HEK293 (cell line): ENCODE results near the gene CCR9.

Experiments
- CTCF ChIA-PET: fragments of 350-600 bp; formaldehyde crosslinking; extraction: SDS; loops from one replicate; lab custom pipeline; 2021; ENCODE audit warnings: antibody characterized with exemption; lab: Yijun Ruan, JAX
- POLR2A ChIA-PET: fragments of 300-600 bp; formaldehyde crosslinking; extraction: SDS; loops from one replicate; lab custom pipeline; 2020; ENCODE audit warnings: antibody characterized with exemption, inconsistent platforms; lab: Yijun Ruan, JAX
- H3K27ac ChIP-seq: fragments of 200-500 bp; sonication (Bioruptor generic); 2 replicates; pipeline ENCODE4 v1.5.1; 2014; ENCODE audit warnings: low read depth, low read length, control low read depth, inconsistent platforms; ENCODE audit errors: extremely low read depth
- H3K36me3 ChIP-seq, 2 experiments: fragments of 200-500 bp in 1 of 2; sonication (Bioruptor generic) in 1 of 2; 1 replicate in 1 of 2; 2 replicates in 1 of 2; pipeline ENCODE4 v1.5.1; 2014 to 2017; ENCODE audit warnings: inconsistent platforms in 2 of 2, low read length in 2 of 2; ENCODE audit not compliant: control insufficient read depth in 2 of 2, insufficient read depth in 1 of 2
- H3K4me1 ChIP-seq: fragments of 200-500 bp; sonication (Bioruptor generic); 2 replicates; pipeline ENCODE4 v1.5.1; 2014; ENCODE audit warnings: mild to moderate bottlenecking, low read length, inconsistent platforms; ENCODE audit not compliant: control insufficient read depth, insufficient read depth
- H3K4me3 ChIP-seq: 2 replicates; pipeline ENCODE4 v1.5.1; 2011; ENCODE audit warnings: low read depth, mild to moderate bottlenecking, control low read depth, low read length, moderate library complexity
- H3K9me3 ChIP-seq: fragments of 200-500 bp; sonication (Bioruptor generic); 2 replicates; pipeline ENCODE4 v1.5.1; 2014; ENCODE audit warnings: low read depth, low read length, inconsistent platforms; ENCODE audit not compliant: control insufficient read depth, insufficient read depth
- ATF2 ChIP-seq: fragments of 450-650 bp; formaldehyde crosslinking; IDR thresholded peaks from 2 replicates; pipeline ENCODE4 v1.5.1; 2016; ENCODE audit warnings: missing biosample characterization, missing genetic modification characterization, low read depth
- HOXA7 ChIP-seq: sonication (generic); formaldehyde crosslinking; IDR thresholded peaks from 2 replicates; pipeline ENCODE4 v1.8.1; 2022; ENCODE audit warnings: missing genetic modification reagents, borderline replicate concordance
- YY2 ChIP-seq: fragments of 450-650 bp; formaldehyde crosslinking; IDR thresholded peaks from 2 replicates; pipeline ENCODE4 v1.5.1; 2016; ENCODE audit warnings: missing biosample characterization, missing genetic modification characterization
- ZBTB17 ChIP-seq: fragments of 450-650 bp; formaldehyde crosslinking; IDR thresholded peaks from 2 replicates; pipeline ENCODE4 v1.5.1; 2016; ENCODE audit warnings: missing biosample characterization, missing genetic modification characterization
- ZBTB7A ChIP-seq: fragments of 450-650 bp; formaldehyde crosslinking; IDR thresholded peaks from 2 replicates; pipeline ENCODE4 v1.5.1; 2016; ENCODE audit warnings: low read depth, missing biosample characterization, missing genetic modification characterization
- ZFP3 ChIP-seq: fragments of 450-650 bp; formaldehyde crosslinking; IDR thresholded peaks from 2 replicates; pipeline ENCODE4 v1.5.1; 2016; ENCODE audit warnings: low read depth, missing biosample characterization, missing genetic modification characterization
- ZNF133 ChIP-seq: fragments of 450-650 bp; formaldehyde crosslinking; IDR thresholded peaks from 2 replicates; pipeline ENCODE4 v1.5.1; 2016; ENCODE audit warnings: missing biosample characterization, missing genetic modification characterization
- ZNF155 ChIP-seq: fragments of 450-650 bp; formaldehyde crosslinking; IDR thresholded peaks from 2 replicates; pipeline ENCODE4 v1.5.1; 2016; ENCODE audit warnings: missing biosample characterization, missing genetic modification characterization
- ZNF280C ChIP-seq: fragments of 450-650 bp; formaldehyde crosslinking; IDR thresholded peaks from 2 replicates; pipeline ENCODE4 v1.5.1; 2016; ENCODE audit warnings: missing biosample characterization, missing genetic modification characterization
- ZNF391 ChIP-seq: fragments of 450-650 bp; formaldehyde crosslinking; IDR thresholded peaks from 2 replicates; pipeline ENCODE4 v1.5.1; 2016; ENCODE audit warnings: low read depth, missing biosample characterization, missing genetic modification characterization, borderline replicate concordance
- ZNF558 ChIP-seq: fragments of 450-650 bp; formaldehyde crosslinking; IDR thresholded peaks from 2 replicates; pipeline ENCODE4 v1.5.1; 2016; ENCODE audit warnings: missing biosample characterization, missing genetic modification characterization
- ZNF658 ChIP-seq: fragments of 450-650 bp; formaldehyde crosslinking; IDR thresholded peaks from 2 replicates; pipeline ENCODE4; 2016; ENCODE audit warnings: missing biosample characterization, missing genetic modification characterization
- ZNF660 ChIP-seq: fragments of 450-650 bp; IDR thresholded peaks from 2 replicates; pipeline ENCODE4 v1.5.1; 2018; ENCODE audit warnings: missing biosample characterization, mild to moderate bottlenecking, missing genetic modification characterization
- ZNF76 ChIP-seq: fragments of 450-650 bp; formaldehyde crosslinking; IDR thresholded peaks from 2 replicates; pipeline ENCODE4; 2016; ENCODE audit warnings: low read depth, missing biosample characterization, missing genetic modification characterization, borderline replicate concordance
- ZNF768 ChIP-seq: fragments of 450-650 bp; formaldehyde crosslinking; IDR thresholded peaks from 2 replicates; pipeline ENCODE4 v1.5.1; 2018; ENCODE audit warnings: missing biosample characterization, mild to moderate bottlenecking, missing genetic modification characterization
- ZSCAN18 ChIP-seq: fragments of 450-650 bp; formaldehyde crosslinking; IDR thresholded peaks from 2 replicates; pipeline ENCODE4 v1.5.1; 2016; ENCODE audit warnings: missing biosample characterization, missing genetic modification characterization

The CCR9 gene

GRCh38 chr3:45887759-45888511, 1.6 kb downstream of the CCR9 start:
- CTCF ChIA-PET, result no interaction called here

GRCh38 chr3:45889337-45889736, 3.0 kb downstream of the CCR9 start:
- no peak overlapping the region for H3K4me3 ChIP-seq
- H3K27ac ChIP-seq, result no peak overlapping the region
- POLR2A ChIA-PET, result no interaction called here
- no peaks in the 10 kb centered on the region for H3K9me3 ChIP-seq
- no peaks in the 10 kb centered on the region for H3K36me3 ChIP-seq
- no peak for TF ChIP-seq YY2
- TF ChIP-seq ZNF768 (tag by site-specific recombination), result no peak
- TF ChIP-seq ZSCAN18 (tag by site-specific recombination), result no peak
- no peaks in the 10 kb centered on the region for H3K4me1 ChIP-seq
- CTCF ChIA-PET, result interaction anchor here (0.6 kb wide), 1 partner anchor 174 kb away, joined by 3 read pairs; no protein-coding TSS in a partner anchor

More at GRCh38 chr3:45887759-45888511, 1.6 kb downstream of the CCR9 start:
- POLR2A ChIA-PET, result no interaction called here
- Histone ChIP-seq H3K27ac (no peak overlapping the region), H3K9me3 (no peaks in the 10 kb centered on the region), H3K4me1 (no peaks in the 10 kb centered on the region), H3K36me3 (no peaks in the 10 kb centered on the region), H3K4me3 (no peak overlapping the region)
- no peak for TF ChIP-seq HOXA7 (CRISPR knock-in tag)
- no peak for TF ChIP-seq ZNF133 (tag by site-specific recombination)
- no peak for TF ChIP-seq ZNF391
- TF ChIP-seq ZNF280C (tag by site-specific recombination), result no peak
- TF ChIP-seq ZFP3 (tag by site-specific recombination), result no peak
- TF ChIP-seq ZNF558 (tag by site-specific recombination), result no peak
- TF ChIP-seq ZBTB7A (tag by site-specific recombination), result no peak
- no peak for TF ChIP-seq ZNF155 (tag by site-specific recombination)
- TF ChIP-seq ZNF658 (tag by site-specific recombination), result no peak
- no peak for TF ChIP-seq ZNF76 (tag by site-specific recombination)

GRCh38 chr3:45890405-45890804, 4.1 kb downstream of the CCR9 start:
- Histone ChIP-seq H3K27ac (no peak overlapping the region), H3K9me3 (no peaks in the 10 kb centered on the region), H3K4me3 (no peak overlapping the region), H3K36me3 (no peaks in the 10 kb centered on the region), H3K4me1 (no peaks in the 10 kb centered on the region)
- CTCF ChIA-PET, result no interaction called here
- POLR2A ChIA-PET, result no interaction called here
- TF ChIP-seq ZBTB17 (peak; percentile 26; the same call in 1 of the 2 replicates), ZNF660 (tag by site-specific recombination) (peak; percentile 26; the same call in 1 of the 2 replicates), ATF2 (tag by site-specific recombination) (no peak)
